Ovary (tissue), 9 donors: ENCODE measurements around the gene LRRC23. TPM values are rescaled to one million over a fixed set of nuclear protein-coding genes. Genes with fewer than 3 reads are reported as not detected.
A peak's percentile ranks its signal among the peaks of the same experiment; 100 is the strongest.

Experiments used
- DNase-seq, 5 donors: peaks; one replicate each; pipeline ENCODE4 v3.0.0-alpha.2; 2019 to 2020
- H3K27ac ChIP-seq, 2 donors: fragments of 200-600 bp; one replicate each; pipeline versions ENCODE4 v1.5.1 to v1.8.0; 2019 to 2022
- H3K27me3 ChIP-seq: fragments of 200-600 bp; one replicate; pipeline ENCODE4 v1.8.0; 2022
- H3K36me3 ChIP-seq: fragments of 200-600 bp; sonication (generic); one replicate; pipeline ENCODE4 v1.5.1; 2019
- H3K4me1 ChIP-seq: one replicate; pipeline ENCODE4 v1.8.1; 2013; ENCODE audit warnings: mild to moderate bottlenecking, moderate library complexity; ENCODE audit not compliant: insufficient read depth
- H3K4me3 ChIP-seq: fragments of 200-600 bp; sonication (generic); one replicate; pipeline ENCODE4 v1.5.1; 2017
- H3K9me3 ChIP-seq, 2 donors: fragments of 200-600 bp in 1 of 2; sonication (generic) in 1 of 2; one replicate each; pipeline versions ENCODE4 v1.5.1 to v1.8.1; 2013 to 2019; ENCODE audit warnings: mild to moderate bottlenecking in 1 of 2, moderate library complexity in 1 of 2
- EP300 ChIP-seq: sonication (generic); formaldehyde crosslinking; IDR thresholded peaks from one replicate; pipeline ENCODE4 v1.6.1; 2017; ENCODE audit warnings: antibody characterized with exemption
- POLR2A ChIP-seq: fragments of 450-650 bp; IDR thresholded peaks from one replicate; pipeline ENCODE4 v1.6.1; 2017; ENCODE audit warnings: antibody characterized with exemption, mild to moderate bottlenecking, moderate library complexity
- WGBS, 3 donors: extraction: QIAGEN DNeasy Blood & Tissue Kit in 1 of 3; methylation state at CpG; one replicate each; pipeline versions ENCODE4 v1.1.5 to v1.1.7; 2013 to 2017; 5-methylcytosine and 5-hydroxymethylcytosine counted together
- intact Hi-C, 4 donors: fragments of 100-400 bp; cut with DNase I; formaldehyde crosslinking; loops; one replicate each; pipeline versions ENCODE4 v1.11.0 to v1.15.1; 2022 to 2023
- polyA plus RNA-seq, 2 donors: library from polyadenylated mRNA; stranded (reverse); fragments of 200-250 nt in 1 of 2; fragments of 350-450 nt in 1 of 2; fragmentation: Illumina TruSeq in 1 of 2; extraction: RNeasy Lipid Tissue Mini Kit (QIAGEN cat#74804) in 1 of 2; gene quantifications; one replicate each; pipeline ENCODE4 v1.2.3, GENCODE V29; 2013 to 2014
- total RNA-seq, 7 donors: library from RNA; depleted of rRNA in 2 of 7; stranded (reverse); fragments of >200 nt in 2 of 7; fragmentation: NEBNext Ultra II Directional in 3 of 7; extraction: Animal tissue kit (Norgen Biotek cat#: 25700) in 3 of 7; gene quantifications; one replicate each; pipeline versions ENCODE4 v1.1.0 to v1.2.4, GENCODE V29; 2016 to 2023
- TF ChIP-seq, protein P1 (sequence below), 3 donors: fragments of 450-650 bp in 2 of 3; fragments of 200-600 bp in 1 of 3; IDR thresholded peaks; one replicate each; pipeline versions ENCODE4 v1.5.1 to v1.8.0; 2016 to 2022; ENCODE audit warnings: antibody characterized with exemption in 3 of 3, mild to moderate bottlenecking in 1 of 3
- donor health status: DM: no; HTN: no; CAD: no; lungs with moderate emphysema.
- donor health status: DM: no; HTN: no; CAD: no.
- donor health status: Bipolar disorder and iron deficiency.
- donor health status: DM: yes; HTN: yes; CAD: no.
- donor health status: DM: no; HTN: no; CAD: no.
- donor health status: DM: yes; HTN: yes; CAD: no.

The LRRC23 gene
- total and polyA plus RNA-seq, 9 donors = 11.2 to 67.6 (median 16.5) TPM

DNA sequence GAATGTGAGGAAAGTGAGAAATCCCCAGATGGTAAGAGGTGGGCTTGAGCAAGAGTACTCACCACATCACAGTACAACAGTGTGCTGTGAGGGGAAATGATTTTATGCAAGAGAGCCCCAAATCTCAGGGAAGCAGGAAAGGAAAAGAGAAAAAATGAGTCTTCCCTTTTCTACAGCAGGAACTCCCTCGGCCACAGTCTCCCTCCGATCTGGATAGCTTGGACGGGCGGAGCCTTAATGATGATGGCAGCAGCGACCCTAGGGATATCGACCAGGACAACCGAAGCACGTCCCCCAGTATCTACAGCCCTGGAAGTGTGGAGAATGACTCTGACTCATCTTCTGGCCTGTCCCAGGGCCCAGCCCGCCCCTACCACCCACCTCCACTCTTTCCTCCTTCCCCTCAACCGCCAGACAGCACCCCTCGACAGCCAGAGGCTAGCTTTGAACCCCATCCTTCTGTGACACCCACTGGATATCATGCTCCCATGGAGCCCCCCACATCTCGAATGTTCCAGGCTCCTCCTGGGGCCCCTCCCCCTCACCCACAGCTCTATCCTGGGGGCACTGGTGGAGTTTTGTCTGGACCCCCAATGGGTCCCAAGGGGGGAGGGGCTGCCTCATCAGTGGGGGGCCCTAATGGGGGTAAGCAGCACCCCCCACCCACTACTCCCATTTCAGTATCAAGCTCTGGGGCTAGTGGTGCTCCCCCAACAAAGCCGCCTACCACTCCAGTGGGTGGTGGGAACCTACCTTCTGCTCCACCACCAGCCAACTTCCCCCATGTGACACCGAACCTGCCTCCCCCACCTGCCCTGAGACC lies 31.0 kb downstream of the LRRC23 start:
- H3K27ac ChIP-seq = no peak overlapping the region
- no peaks in the 10 kb centered on the region for H3K36me3 ChIP-seq
- H3K27me3 ChIP-seq = no peaks in the 10 kb centered on the region
- intact Hi-C loops = no loop called here
- peak in 3 of 5 donors; percentile 28 to 62 (median 56) for DNase-seq
- no peaks in the 10 kb centered on the region for H3K9me3 ChIP-seq
- 50 to 56% (median 53%) methylated on average over 14 of the region's 14 CpGs for WGBS, 3 donors
- TF ChIP-seq POLR2A (no peak), EP300 (no peak)
- TF ChIP-seq, protein P1, sequence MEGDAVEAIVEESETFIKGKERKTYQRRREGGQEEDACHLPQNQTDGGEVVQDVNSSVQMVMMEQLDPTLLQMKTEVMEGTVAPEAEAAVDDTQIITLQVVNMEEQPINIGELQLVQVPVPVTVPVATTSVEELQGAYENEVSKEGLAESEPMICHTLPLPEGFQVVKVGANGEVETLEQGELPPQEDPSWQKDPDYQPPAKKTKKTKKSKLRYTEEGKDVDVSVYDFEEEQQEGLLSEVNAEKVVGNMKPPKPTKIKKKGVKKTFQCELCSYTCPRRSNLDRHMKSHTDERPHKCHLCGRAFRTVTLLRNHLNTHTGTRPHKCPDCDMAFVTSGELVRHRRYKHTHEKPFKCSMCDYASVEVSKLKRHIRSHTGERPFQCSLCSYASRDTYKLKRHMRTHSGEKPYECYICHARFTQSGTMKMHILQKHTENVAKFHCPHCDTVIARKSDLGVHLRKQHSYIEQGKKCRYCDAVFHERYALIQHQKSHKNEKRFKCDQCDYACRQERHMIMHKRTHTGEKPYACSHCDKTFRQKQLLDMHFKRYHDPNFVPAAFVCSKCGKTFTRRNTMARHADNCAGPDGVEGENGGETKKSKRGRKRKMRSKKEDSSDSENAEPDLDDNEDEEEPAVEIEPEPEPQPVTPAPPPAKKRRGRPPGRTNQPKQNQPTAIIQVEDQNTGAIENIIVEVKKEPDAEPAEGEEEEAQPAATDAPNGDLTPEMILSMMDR (IDR thresholded peaks at IDR 0.05) = no peak
- H3K4me3 ChIP-seq = no peak overlapping the region
- peaks cover 17% of the 10 kb centered on the region for H3K4me1 ChIP-seq

DNA sequence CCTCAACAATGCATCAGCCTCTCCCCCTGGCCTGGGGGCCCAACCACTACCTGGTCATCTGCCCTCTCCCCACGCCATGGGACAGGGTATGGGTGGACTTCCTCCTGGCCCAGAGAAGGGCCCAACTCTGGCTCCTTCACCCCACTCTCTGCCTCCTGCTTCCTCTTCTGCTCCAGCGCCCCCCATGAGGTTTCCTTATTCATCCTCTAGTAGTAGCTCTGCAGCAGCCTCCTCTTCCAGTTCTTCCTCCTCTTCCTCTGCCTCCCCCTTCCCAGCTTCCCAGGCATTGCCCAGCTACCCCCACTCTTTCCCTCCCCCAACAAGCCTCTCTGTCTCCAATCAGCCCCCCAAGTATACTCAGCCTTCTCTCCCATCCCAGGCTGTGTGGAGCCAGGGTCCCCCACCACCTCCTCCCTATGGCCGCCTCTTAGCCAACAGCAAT lies 31.6 kb downstream of the LRRC23 start:
- Histone ChIP-seq H3K9me3 (no peaks in the 10 kb centered on the region), H3K4me3 (no peak overlapping the region), H3K27me3 (no peaks in the 10 kb centered on the region), H3K4me1 (peaks cover 14% of the 10 kb centered on the region), H3K27ac (no peak overlapping the region), H3K36me3 (no peaks in the 10 kb centered on the region)
- TF ChIP-seq EP300 (no peak), POLR2A (no peak)
- TF ChIP-seq, protein P1 (IDR thresholded peaks at IDR 0.05) = no peak
- intact Hi-C loops = no loop called here
- DNase-seq = peak in 1 of 5 donors; percentile 58
- 87 to 90% (median 89%) methylated on average over 3 of the region's 3 CpGs for WGBS, 3 donors

DNA sequence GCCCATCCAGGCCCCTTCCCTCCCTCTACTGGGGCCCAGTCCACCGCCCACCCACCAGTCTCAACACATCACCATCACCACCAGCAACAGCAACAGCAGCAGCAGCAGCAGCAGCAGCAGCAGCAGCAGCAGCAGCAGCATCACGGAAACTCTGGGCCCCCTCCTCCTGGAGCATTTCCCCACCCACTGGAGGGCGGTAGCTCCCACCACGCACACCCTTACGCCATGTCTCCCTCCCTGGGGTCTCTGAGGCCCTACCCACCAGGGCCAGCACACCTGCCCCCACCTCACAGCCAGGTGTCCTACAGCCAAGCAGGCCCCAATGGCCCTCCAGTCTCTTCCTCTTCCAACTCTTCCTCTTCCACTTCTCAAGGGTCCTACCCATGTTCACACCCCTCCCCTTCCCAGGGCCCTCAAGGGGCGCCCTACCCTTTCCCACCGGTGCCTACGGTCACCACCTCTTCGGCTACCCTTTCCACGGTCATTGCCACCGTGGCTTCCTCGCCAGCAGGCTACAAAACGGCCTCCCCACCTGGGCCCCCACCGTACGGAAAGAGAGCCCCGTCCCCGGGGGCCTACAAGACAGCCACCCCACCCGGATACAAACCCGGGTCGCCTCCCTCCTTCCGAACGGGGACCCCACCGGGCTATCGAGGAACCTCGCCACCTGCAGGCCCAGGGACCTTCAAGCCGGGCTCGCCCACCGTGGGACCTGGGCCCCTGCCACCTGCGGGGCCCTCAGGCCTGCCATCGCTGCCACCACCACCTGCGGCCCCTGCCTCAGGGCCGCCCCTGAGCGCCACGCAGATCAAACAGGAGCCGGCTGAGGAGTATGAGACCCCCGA lies 32.2 kb downstream of the LRRC23 start:
- Histone ChIP-seq H3K9me3 (no peaks in the 10 kb centered on the region), H3K4me1 (peaks cover 14% of the 10 kb centered on the region), H3K27ac (peak overlapping the region; percentile 83 to 93), H3K36me3 (no peaks in the 10 kb centered on the region), H3K27me3 (no peaks in the 10 kb centered on the region), H3K4me3 (peak overlapping the region; percentile 53)
- WGBS, 3 donors = 20 to 30% (median 28%) methylated on average over 29 to 36 of the region's 36 CpGs
- intact Hi-C loops = no loop called here
- TF ChIP-seq, protein P1 (IDR thresholded peaks at IDR 0.05) = peak in 1 of 3 donors; percentile 12
- TF ChIP-seq EP300 (no peak), POLR2A (no peak)
- DNase-seq = peak; percentile 63 to 77 (median 71)

DNA sequence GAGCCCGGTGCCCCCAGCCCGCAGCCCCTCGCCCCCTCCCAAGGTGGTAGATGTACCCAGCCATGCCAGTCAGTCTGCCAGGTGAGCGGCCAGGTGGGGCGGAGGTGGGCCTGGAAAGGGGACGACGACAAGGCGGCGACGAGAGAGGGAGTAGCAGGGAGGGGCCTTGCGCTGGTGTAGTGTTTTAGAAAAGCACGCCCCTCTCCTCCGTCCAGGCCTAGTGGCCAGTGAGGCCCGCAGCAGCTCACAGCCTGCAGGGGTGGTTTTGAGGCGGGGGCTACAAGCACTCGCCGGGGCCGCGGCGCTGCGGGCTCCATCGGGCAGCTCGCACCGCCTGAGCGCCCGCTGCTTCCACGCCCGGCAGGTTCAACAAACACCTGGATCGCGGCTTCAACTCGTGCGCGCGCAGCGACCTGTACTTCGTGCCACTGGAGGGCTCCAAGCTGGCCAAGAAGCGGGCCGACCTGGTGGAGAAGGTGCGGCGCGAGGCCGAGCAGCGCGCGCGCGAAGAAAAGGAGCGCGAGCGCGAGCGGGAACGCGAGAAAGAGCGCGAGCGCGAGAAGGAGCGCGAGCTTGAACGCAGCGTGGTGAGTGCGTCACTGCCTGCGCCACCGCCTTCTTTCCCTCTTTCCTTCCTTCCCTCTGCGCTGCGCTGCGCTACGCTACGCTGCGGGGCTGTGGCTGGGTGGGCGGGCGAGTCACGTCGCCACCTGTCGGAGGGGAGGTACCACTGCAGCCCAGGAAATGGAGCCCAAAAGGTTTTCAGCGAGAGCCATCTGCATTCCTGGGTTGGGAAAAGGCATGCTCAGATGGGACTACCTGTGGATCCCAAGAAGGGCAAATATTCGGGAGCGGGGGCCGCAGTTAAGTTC lies 33.1 kb downstream of the LRRC23 start:
- H3K4me1 ChIP-seq = peaks cover 14% of the 10 kb centered on the region
- peak overlapping the region; percentile 83 to 93 for H3K27ac ChIP-seq
- TF ChIP-seq, protein P1 (IDR thresholded peaks at IDR 0.05) = peak; percentile 95 to 97 (median 97)
- TF ChIP-seq EP300 (no peak), POLR2A (peak; percentile 52)
- no peaks in the 10 kb centered on the region for H3K27me3 ChIP-seq
- 1% methylated on average over 65 to 80 of the region's 80 CpGs for WGBS, 3 donors
- no peaks in the 10 kb centered on the region for H3K9me3 ChIP-seq
- intact Hi-C loops = no loop called here
- peak overlapping the region; percentile 53 for H3K4me3 ChIP-seq
- peak; percentile 89 to 94 (median 93) for DNase-seq
- no peaks in the 10 kb centered on the region for H3K36me3 ChIP-seq
